Ovary (tissue), 9 donors: ENCODE results near the gene IRX4. TPM values are rescaled to one million over a fixed set of nuclear protein-coding genes. Genes with fewer than 3 reads are reported as not detected.

Experiments
- DNase-seq, 5 donors: peaks; one replicate each; pipeline ENCODE4 v3.0.0-alpha.2; 2019 to 2020
- H3K27ac ChIP-seq, 2 donors: fragments of 200-600 bp; one replicate each; pipeline versions ENCODE4 v1.5.1 to v1.8.0; 2019 to 2022
- H3K27me3 ChIP-seq: fragments of 200-600 bp; one replicate; pipeline ENCODE4 v1.8.0; 2022
- H3K36me3 ChIP-seq: fragments of 200-600 bp; sonication (generic); one replicate; pipeline ENCODE4 v1.5.1; 2019
- H3K4me1 ChIP-seq: one replicate; pipeline ENCODE4 v1.8.1; 2013; ENCODE audit warnings: mild to moderate bottlenecking, moderate library complexity; ENCODE audit not compliant: insufficient read depth
- H3K4me3 ChIP-seq: fragments of 200-600 bp; sonication (generic); one replicate; pipeline ENCODE4 v1.5.1; 2017
- H3K9me3 ChIP-seq, 2 donors: fragments of 200-600 bp in 1 of 2; sonication (generic) in 1 of 2; one replicate each; pipeline versions ENCODE4 v1.5.1 to v1.8.1; 2013 to 2019; ENCODE audit warnings: mild to moderate bottlenecking in 1 of 2, moderate library complexity in 1 of 2
- CTCF ChIP-seq, 3 donors: fragments of 450-650 bp in 2 of 3; fragments of 200-600 bp in 1 of 3; IDR thresholded peaks; one replicate each; pipeline versions ENCODE4 v1.5.1 to v1.8.0; 2016 to 2022; ENCODE audit warnings: antibody characterized with exemption in 3 of 3, mild to moderate bottlenecking in 1 of 3
- EP300 ChIP-seq: sonication (generic); formaldehyde crosslinking; IDR thresholded peaks from one replicate; pipeline ENCODE4 v1.6.1; 2017; ENCODE audit warnings: antibody characterized with exemption
- POLR2A ChIP-seq: fragments of 450-650 bp; IDR thresholded peaks from one replicate; pipeline ENCODE4 v1.6.1; 2017; ENCODE audit warnings: antibody characterized with exemption, mild to moderate bottlenecking, moderate library complexity
- WGBS, 3 donors: extraction: QIAGEN DNeasy Blood & Tissue Kit in 1 of 3; methylation state at CpG; one replicate each; pipeline versions ENCODE4 v1.1.5 to v1.1.7; 2013 to 2017; 5-methylcytosine and 5-hydroxymethylcytosine counted together
- intact Hi-C, 4 donors: fragments of 100-400 bp; cut with DNase I; formaldehyde crosslinking; loops; one replicate each; pipeline versions ENCODE4 v1.11.0 to v1.15.1; 2022 to 2023
- polyA plus RNA-seq, 2 donors: library from polyadenylated mRNA; stranded (reverse); fragments of 200-250 nt in 1 of 2; fragments of 350-450 nt in 1 of 2; fragmentation: Illumina TruSeq in 1 of 2; extraction: RNeasy Lipid Tissue Mini Kit (QIAGEN cat#74804) in 1 of 2; gene quantifications; one replicate each; pipeline ENCODE4 v1.2.3, GENCODE V29; 2013 to 2014
- total RNA-seq, 7 donors: library from RNA; depleted of rRNA in 2 of 7; stranded (reverse); fragments of >200 nt in 2 of 7; fragmentation: NEBNext Ultra II Directional in 3 of 7; extraction: Animal tissue kit (Norgen Biotek cat#: 25700) in 3 of 7; gene quantifications; one replicate each; pipeline versions ENCODE4 v1.1.0 to v1.2.4, GENCODE V29; 2016 to 2023
- donor health status: DM: no; HTN: no; CAD: no; lungs with moderate emphysema.
- donor health status: DM: no; HTN: no; CAD: no.
- donor health status: Bipolar disorder and iron deficiency.
- donor health status: DM: yes; HTN: yes; CAD: no.
- donor health status: DM: no; HTN: no; CAD: no.
- donor health status: DM: yes; HTN: yes; CAD: no.

Gene IRX4
- total and polyA plus RNA-seq, 9 donors, result 0.23 TPM; not detected in 8

- Histone ChIP-seq H3K27ac (no peak overlapping the region), H3K27me3 (peaks cover 2% of the 10 kb centered on the region), H3K36me3 (no peaks in the 10 kb centered on the region), H3K4me1 (peaks cover 4% of the 10 kb centered on the region), H3K4me3 (no peak overlapping the region), H3K9me3 (peaks cover 0 to 4% of the 10 kb centered on the region in 2 donors)
- intact Hi-C loops, result no loop called here
- TF ChIP-seq EP300 (no peak), POLR2A (no peak), CTCF (IDR thresholded peaks at IDR 0.05) (no peak)
- WGBS, 3 donors, result 6 to 9% (median 7%) methylated on average over 48 of the region's 48 CpGs
- no peak for DNase-seq
Observed at GRCh38 chr5:1879292-1880263, 3.1 kb downstream of the IRX4 start.

- 3 to 4% (median 3%) methylated on average over 30 to 79 of the region's 79 CpGs for WGBS, 3 donors
- no peak for TF ChIP-seq POLR2A
- TF ChIP-seq CTCF (IDR thresholded peaks at IDR 0.05), result no peak
- TF ChIP-seq EP300, result no peak
- Histone ChIP-seq H3K4me1 (peaks cover 3% of the 10 kb centered on the region), H3K27ac (no peak overlapping the region), H3K27me3 (peaks cover 2% of the 10 kb centered on the region), H3K36me3 (no peaks in the 10 kb centered on the region), H3K9me3 (peaks cover 0 to 4% of the 10 kb centered on the region in 2 donors), H3K4me3 (no peak overlapping the region)
- intact Hi-C loops, result no loop called here
- DNase-seq, result no peak
Observed at GRCh38 chr5:1878050-1878849, 4.5 kb downstream of the IRX4 start.

- DNase-seq, result no peak
- H3K27me3 ChIP-seq, result peaks cover 2% of the 10 kb centered on the region
- no peak overlapping the region for H3K4me3 ChIP-seq
- no peaks in the 10 kb centered on the region for H3K4me1 ChIP-seq
- peaks cover 0 to 4% of the 10 kb centered on the region in 2 donors for H3K9me3 ChIP-seq
- H3K27ac ChIP-seq, result no peak overlapping the region
- no peaks in the 10 kb centered on the region for H3K36me3 ChIP-seq
- no peak for TF ChIP-seq EP300
- TF ChIP-seq POLR2A, result no peak
- TF ChIP-seq CTCF (IDR thresholded peaks at IDR 0.05), result no peak
- 7 to 8% (median 8%) methylated on average over 33 to 46 of the region's 46 CpGs for WGBS, 3 donors
- intact Hi-C loops, result no loop called here
Observed at GRCh38 chr5:1877103-1878049, 5.3 kb downstream of the IRX4 start.

GRCh38 chr5:1876660-1877064 is 6.1 kb downstream of the IRX4 start:
- 1 to 3% (median 2%) methylated on average over 33 to 43 of the region's 43 CpGs for WGBS, 3 donors
- no peaks in the 10 kb centered on the region for H3K4me1 ChIP-seq
- DNase-seq, result no peak
- H3K4me3 ChIP-seq, result no peak overlapping the region
- H3K36me3 ChIP-seq, result no peaks in the 10 kb centered on the region
- H3K9me3 ChIP-seq, result peaks cover 0 to 4% of the 10 kb centered on the region in 2 donors
- no peak overlapping the region for H3K27ac ChIP-seq
- TF ChIP-seq CTCF (IDR thresholded peaks at IDR 0.05), result no peak
- no peak for TF ChIP-seq EP300
- no peak for TF ChIP-seq POLR2A
- peaks cover 2% of the 10 kb centered on the region for H3K27me3 ChIP-seq
- intact Hi-C loops, result no loop called here
